ENCODE results near the gene MAP3K8. TPM values are rescaled to one million over a fixed set of nuclear protein-coding genes. Genes with fewer than 3 reads are reported as not detected.

MAP3K8 gene
- total RNA-seq, 4 donors from 2014 or later, result 18.4 to 63.8 (median 28.5) TPM

- 88 to 95% methylated on average over 3 of the region's 3 CpGs for whole genome bisulfite sequencing, 2 donors (ENCODE audit: low coverage in 1 of 2)
- H3K27ac ChIP-seq, result peak overlapping the region in 3 of 4 donors; percentile 63 to 76 (median 76)
- H3K27me3 ChIP-seq, result no peaks in the 10 kb centered on the region
- no peak for TF ChIP-seq POLR2AphosphoS5 (IDR thresholded peaks at IDR 0.05)
- TF ChIP-seq, protein P1, sequence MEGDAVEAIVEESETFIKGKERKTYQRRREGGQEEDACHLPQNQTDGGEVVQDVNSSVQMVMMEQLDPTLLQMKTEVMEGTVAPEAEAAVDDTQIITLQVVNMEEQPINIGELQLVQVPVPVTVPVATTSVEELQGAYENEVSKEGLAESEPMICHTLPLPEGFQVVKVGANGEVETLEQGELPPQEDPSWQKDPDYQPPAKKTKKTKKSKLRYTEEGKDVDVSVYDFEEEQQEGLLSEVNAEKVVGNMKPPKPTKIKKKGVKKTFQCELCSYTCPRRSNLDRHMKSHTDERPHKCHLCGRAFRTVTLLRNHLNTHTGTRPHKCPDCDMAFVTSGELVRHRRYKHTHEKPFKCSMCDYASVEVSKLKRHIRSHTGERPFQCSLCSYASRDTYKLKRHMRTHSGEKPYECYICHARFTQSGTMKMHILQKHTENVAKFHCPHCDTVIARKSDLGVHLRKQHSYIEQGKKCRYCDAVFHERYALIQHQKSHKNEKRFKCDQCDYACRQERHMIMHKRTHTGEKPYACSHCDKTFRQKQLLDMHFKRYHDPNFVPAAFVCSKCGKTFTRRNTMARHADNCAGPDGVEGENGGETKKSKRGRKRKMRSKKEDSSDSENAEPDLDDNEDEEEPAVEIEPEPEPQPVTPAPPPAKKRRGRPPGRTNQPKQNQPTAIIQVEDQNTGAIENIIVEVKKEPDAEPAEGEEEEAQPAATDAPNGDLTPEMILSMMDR (IDR thresholded peaks at IDR 0.05), result no peak
- H3K4me3 ChIP-seq, result no peak overlapping the region
- ATAC-seq, result no peak
- H3K4me1 ChIP-seq, result peaks cover 7 to 85% (median 43%) of the 10 kb centered on the region in 3 donors
- no peaks in the 10 kb centered on the region for H3K9me3 ChIP-seq
- peaks cover 0 to 51% of the 10 kb centered on the region in 2 donors for H3K36me3 ChIP-seq
Observed at GRCh38 chr10:30443049-30443448, 9.1 kb downstream of the MAP3K8 start.

DNA sequence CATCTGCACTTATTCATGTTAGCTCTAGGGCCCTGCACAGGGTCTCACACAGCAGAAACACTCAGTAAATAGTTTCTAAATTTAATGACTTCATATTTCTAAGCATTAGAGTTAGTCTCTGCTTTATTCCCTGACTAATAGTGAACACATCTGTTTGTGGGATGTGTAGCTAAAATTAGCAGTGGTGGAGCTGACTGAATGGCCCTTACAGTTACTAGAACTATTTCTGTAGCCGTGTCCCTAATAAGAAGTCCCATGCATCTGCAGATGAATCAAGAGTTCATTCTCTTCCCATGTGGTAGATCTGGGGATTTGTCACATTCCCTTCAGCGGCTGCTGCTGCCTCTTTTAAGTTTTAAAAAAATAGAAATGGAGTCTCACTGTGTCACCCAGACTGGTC is 11.7 kb downstream of the MAP3K8 start:
- H3K36me3 ChIP-seq, result peaks cover 0 to 61% of the 10 kb centered on the region in 2 donors
- TF ChIP-seq POLR2AphosphoS5 (IDR thresholded peaks at IDR 0.05), result peak; percentile 88
- TF ChIP-seq, protein P1 (IDR thresholded peaks at IDR 0.05), result no peak
- H3K27ac ChIP-seq, result peak overlapping the region in 3 of 4 donors; percentile 60 to 76 (median 63)
- H3K4me1 ChIP-seq, result peaks cover 7 to 58% (median 27%) of the 10 kb centered on the region in 3 donors
- peak; percentile 26 for ATAC-seq
- 5 to 19% methylated on average over 2 of the region's 2 CpGs for WGBS, 2 donors (ENCODE audit: low coverage in 1 of 2)
- no peaks in the 10 kb centered on the region for H3K27me3 ChIP-seq
- H3K9me3 ChIP-seq, result no peaks in the 10 kb centered on the region
- no peak overlapping the region for H3K4me3 ChIP-seq

GRCh38 chr10:30447125-30447799 is 13.3 kb downstream of the MAP3K8 start:
- TF ChIP-seq, protein P1 (IDR thresholded peaks at IDR 0.05), result no peak
- TF ChIP-seq POLR2AphosphoS5 (IDR thresholded peaks at IDR 0.05), result peak; percentile 81
- Histone ChIP-seq H3K27me3 (no peaks in the 10 kb centered on the region), H3K27ac (no peak overlapping the region), H3K4me1 (peaks cover 0 to 43% (median 18%) of the 10 kb centered on the region in 3 donors), H3K36me3 (peaks cover 0 to 72% of the 10 kb centered on the region in 2 donors), H3K9me3 (no peaks in the 10 kb centered on the region), H3K4me3 (no peak overlapping the region)
- no peak for ATAC-seq
- 80 to 82% methylated on average over 10 of the region's 10 CpGs for WGBS, 2 donors (ENCODE audit: low coverage in 1 of 2)

DNA sequence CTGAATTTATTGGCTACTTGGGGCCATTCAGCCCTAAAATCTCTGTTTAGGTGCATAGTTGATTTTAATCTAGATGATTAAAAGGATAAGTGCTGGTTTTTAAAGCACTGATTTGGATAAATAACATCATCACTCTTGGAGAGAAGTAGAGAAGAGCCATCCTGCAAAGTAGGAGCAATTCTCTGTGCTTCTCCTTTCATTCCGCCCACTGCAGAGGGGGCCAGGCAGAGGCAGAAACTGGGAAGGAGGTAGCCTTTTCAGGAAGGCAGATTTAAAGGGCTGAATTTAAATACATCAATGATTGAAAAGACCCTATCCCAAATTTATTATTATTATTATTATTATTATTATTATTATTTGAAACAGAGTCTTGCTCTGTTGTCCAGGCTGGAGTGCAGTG is 14.1 kb downstream of the MAP3K8 start:
- TF ChIP-seq EP300 (IDR thresholded peaks at IDR 0.05), result no peak
- no peak for TF ChIP-seq POLR2AphosphoS5 (IDR thresholded peaks at IDR 0.05)
- TF ChIP-seq POLR2A (IDR thresholded peaks at IDR 0.05), result no peak
- TF ChIP-seq, protein P1 (IDR thresholded peaks at IDR 0.05), result no peak
- no peak for ATAC-seq
- H3K27ac ChIP-seq, result no peak overlapping the region
- H3K27me3 ChIP-seq, result no peaks in the 10 kb centered on the region
- H3K4me1 ChIP-seq, result peaks cover 0 to 34% (median 18%) of the 10 kb centered on the region in 3 donors
- H3K4me3 ChIP-seq, result no peak overlapping the region
- peaks cover 0 to 70% of the 10 kb centered on the region in 2 donors for H3K36me3 ChIP-seq
- WGBS, 2 donors (ENCODE audit: low coverage in 1 of 2), result 91 to 100% methylated on average over 1 of the region's 1 CpG
- H3K9me3 ChIP-seq, result no peaks in the 10 kb centered on the region

Measured in gastroesophageal sphincter (tissue), 4 donors.